ENCODE results near the gene PRDX5. TPM values are rescaled to one million over a fixed set of nuclear protein-coding genes. Genes with fewer than 3 reads are reported as not detected.

PRDX5 gene
- total and polyA plus RNA-seq, 2 donors (not counting 1 experiment from before 2014, with no cell fraction given): 50.4 to 95.5 TPM

DNA sequence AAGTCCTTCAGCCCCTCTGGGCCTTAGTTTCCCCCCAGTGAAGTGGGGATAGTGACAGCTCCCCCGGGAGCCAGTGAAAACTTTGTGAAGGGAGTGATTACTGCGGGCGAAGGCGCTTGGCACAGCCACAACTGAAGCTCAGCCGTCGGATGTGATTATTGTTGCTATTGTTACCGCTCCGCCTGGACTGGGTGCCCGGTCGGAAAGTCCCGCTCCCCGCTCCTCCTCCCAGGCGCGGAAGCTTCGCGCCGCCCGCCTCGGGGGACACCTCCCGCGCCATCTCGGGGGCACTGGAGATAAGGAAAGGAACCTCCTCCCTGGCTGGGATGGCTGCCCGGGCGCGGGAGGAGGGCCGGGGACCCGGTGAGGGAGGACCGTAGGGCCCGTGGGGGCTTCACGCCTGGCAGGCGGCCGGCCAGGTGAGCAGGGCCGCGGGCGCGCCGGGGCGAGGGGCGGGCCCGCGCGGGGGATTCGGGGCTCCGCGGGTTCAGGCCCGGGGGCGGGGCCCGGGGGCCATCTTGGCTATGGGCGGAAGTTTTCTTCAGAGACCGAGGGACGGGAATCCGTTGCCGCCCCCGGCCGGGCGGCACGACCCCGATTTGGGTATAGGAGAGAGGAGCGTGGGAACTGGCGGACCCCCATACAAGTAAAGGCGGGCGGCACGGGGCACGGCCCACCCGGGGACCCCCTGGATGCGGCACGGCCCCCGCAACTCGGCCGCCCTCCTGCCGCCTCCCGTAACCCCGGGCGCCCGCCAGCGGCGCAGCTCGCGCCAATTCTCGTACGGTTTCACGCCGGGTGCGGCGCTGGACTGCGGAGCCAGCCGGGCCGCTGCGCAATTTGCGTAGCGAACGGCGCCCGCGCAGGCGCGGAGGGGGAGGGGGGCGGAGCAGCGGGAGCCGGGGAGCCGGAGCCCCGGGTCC is 32.7 kb upstream of the PRDX5 start, which contains the start of gene GPR137:
Gene GPR137 (plus strand): TSS at position 887 of the 923 bp plus-strand sequence. CDS start 677 bp downstream, outside the sequence.
- Histone ChIP-seq H3K4me2 (replicated peaks; ENCODE audit: low read depth, low read length, poor library complexity, severe bottlenecking) (peak within 1 kb of the TSS; percentile 97), H3K9ac (ENCODE audit: low read length) (peak within 1 kb of the TSS; percentile 100), H3K9me3 (ENCODE audit: control extremely low read depth in 1 of 3, control insufficient read depth in 2 of 3, insufficient read depth in 1 of 3, low read length in 2 of 3) (no peaks in the 10 kb centered on the region), H3K4me1 (ENCODE audit: control insufficient read depth in 2 of 2, insufficient read depth in 2 of 2, low read length in 2 of 2) (peaks cover 13 to 18% of the 10 kb centered on the region in 2 donors), H2AFZ (ENCODE audit: insufficient read depth, low read depth, low read length, poor library complexity, severe bottlenecking) (peak within 1 kb of the TSS; percentile 74), H3K27me3 (replicated peaks in 1 of 4; ENCODE audit: control extremely low read depth in 1 of 4, control insufficient read depth in 3 of 4, insufficient read depth in 4 of 4, low read length in 3 of 4) (peaks cover 0 to 2% (median under 1%) of the 10 kb centered on the region in 4 experiments), H3K27ac (ENCODE audit: low read length in 2 of 2) (peak within 1 kb of the TSS; percentile 100), H4K20me1 (ENCODE audit: control insufficient read depth, insufficient read depth, low read length, poor library complexity, severe bottlenecking) (peaks cover 16% of the 10 kb centered on the region), H3K4me3 (ENCODE audit: control extremely low read depth in 1 of 5, extremely low read depth in 1 of 5, insufficient read depth in 1 of 5, low read depth in 2 of 5, low read length in 4 of 5) (peak within 1 kb of the TSS; percentile 61 to 97 (median 90)), H3K79me2 (ENCODE audit: control insufficient read depth, insufficient read depth, low read length) (peaks cover 34% of the 10 kb centered on the region), H3K36me3 (replicated peaks in 1 of 2; ENCODE audit: control extremely low read depth in 1 of 2, control insufficient read depth in 1 of 2, extremely low read depth in 1 of 2, insufficient read depth in 2 of 2, low read length in 1 of 2) (peaks cover 0 to 7% of the 10 kb centered on the region in 2 experiments)
- intact Hi-C loops (cut with micrococcal nuclease): loop anchor here (1.0 to 2.0 kb wide), 8 partner anchors 15 to 100 kb away; partner anchors contain the start of genes DNAJC4, ESRRA, FKBP2 and PLCB3
- POLR2A ChIA-PET: interaction anchor here (0.9 to 5.7 kb wide), 11 partner anchors 9 to 81 kb away, joined by 3 to 67 read pairs (median 5); partner anchors contain the start of genes CATSPERZ, ESRRA, FKBP2 and PLCB3
- Mint-ChIP-seq H3K9me3 (ENCODE audit: insufficient read depth) (no peaks in the 10 kb centered on the region), H3K4me3 (peak within 1 kb of the TSS; percentile 90), H3K4me1 (peaks cover 20% of the 10 kb centered on the region), H3K27ac (peak within 1 kb of the TSS; percentile 96), H3K27me3 (no peaks in the 10 kb centered on the region)
- TF ChIP-seq EZH2 (IDR thresholded peaks at IDR 0.05; ENCODE audit: borderline replicate concordance, insufficient read depth, low read depth, low read length, poor library complexity, severe bottlenecking): no peak
- TF ChIP-seq, protein P1, sequence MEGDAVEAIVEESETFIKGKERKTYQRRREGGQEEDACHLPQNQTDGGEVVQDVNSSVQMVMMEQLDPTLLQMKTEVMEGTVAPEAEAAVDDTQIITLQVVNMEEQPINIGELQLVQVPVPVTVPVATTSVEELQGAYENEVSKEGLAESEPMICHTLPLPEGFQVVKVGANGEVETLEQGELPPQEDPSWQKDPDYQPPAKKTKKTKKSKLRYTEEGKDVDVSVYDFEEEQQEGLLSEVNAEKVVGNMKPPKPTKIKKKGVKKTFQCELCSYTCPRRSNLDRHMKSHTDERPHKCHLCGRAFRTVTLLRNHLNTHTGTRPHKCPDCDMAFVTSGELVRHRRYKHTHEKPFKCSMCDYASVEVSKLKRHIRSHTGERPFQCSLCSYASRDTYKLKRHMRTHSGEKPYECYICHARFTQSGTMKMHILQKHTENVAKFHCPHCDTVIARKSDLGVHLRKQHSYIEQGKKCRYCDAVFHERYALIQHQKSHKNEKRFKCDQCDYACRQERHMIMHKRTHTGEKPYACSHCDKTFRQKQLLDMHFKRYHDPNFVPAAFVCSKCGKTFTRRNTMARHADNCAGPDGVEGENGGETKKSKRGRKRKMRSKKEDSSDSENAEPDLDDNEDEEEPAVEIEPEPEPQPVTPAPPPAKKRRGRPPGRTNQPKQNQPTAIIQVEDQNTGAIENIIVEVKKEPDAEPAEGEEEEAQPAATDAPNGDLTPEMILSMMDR (IDR thresholded peaks at IDR 0.05): no peak
- ATAC-seq (ENCODE audit: low read depth) (peak; percentile 65), DNase-seq (peak; percentile 98)
- CTCF ChIA-PET: interaction anchor here (0.6 to 4.6 kb wide), 12 partner anchors 10 to 188 kb away, joined by 3 to 33 read pairs (median 5); partner anchors contain the start of genes CATSPERZ, PLCB3, PPP1R14B and PRDX5
- under 1% methylated on average over 97 of the region's 102 CpGs for WGBS (ENCODE audit: insufficient coverage)

All from B cell (primary cell).